NCI-H774 (cell line): Measurements from ENCODE around the gene GDAP1L1.
"Not testable (repeated sequence)": the region's sequence is repeated elsewhere in the genome, so short reads cannot be mapped to it uniquely, and the experiment has no call there.

Experiments used
- DNase-seq: peaks from one replicate; lab custom pipeline; 2025; lab: John Stamatoyannopoulos, UW

Gene GDAP1L1

GRCh38 chr20:44255942-44256341, 8.8 kb downstream of the GDAP1L1 start:
- no peak for DNase-seq

GRCh38 chr20:44256961-44257360, 9.9 kb downstream of the GDAP1L1 start:
- no peak for DNase-seq

GRCh38 chr20:44258226-44258890, 11.2 kb downstream of the GDAP1L1 start:
- no peak for DNase-seq

GRCh38 chr20:44264287-44264686, 17.2 kb downstream of the GDAP1L1 start:
- DNase-seq: no peak

- no peak for DNase-seq
These were observed 21.7 kb downstream of the GDAP1L1 start for GRCh38 chr20:44268802-44269201.

DNA sequence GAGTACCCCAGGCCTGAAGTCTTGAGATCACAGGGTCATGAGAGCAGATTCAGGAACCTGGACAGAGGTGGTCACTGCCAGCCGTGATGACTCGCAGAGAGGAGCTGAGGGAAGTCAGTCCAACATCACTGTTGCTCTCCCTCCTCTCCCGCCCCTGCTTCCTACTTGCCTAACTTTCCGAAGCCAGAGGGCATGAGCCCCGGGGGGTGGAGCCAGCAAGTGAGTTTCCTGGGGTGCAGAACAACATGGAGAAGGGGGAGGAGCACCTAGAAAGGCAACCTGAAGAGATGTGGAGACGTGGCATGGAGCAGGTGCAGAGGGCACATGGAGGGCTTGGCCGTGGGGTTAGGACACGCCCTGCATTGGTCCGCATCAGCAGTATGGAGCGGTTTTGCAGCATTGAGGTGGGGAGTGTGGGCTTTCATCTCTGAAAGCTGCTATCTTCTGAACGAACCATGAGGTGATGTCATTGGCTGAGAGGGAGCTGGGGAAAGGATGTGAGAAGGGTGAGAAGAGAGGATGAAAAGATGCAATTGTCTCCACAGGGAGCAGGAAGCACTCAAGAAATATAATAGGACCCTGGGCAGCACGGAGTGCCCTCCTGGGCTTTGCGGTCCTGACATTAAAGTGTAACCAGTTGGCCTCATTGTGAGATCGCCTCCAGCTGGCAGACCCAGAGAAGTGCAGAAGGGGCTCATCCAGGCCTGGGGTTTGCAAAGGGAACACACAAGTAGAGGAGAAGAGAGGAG, 25.0 kb downstream of the GDAP1L1 start:
- no peak for DNase-seq

- DNase-seq: no peak
These were observed 26.4 kb downstream of the GDAP1L1 start for GRCh38 chr20:44273231-44274215.

GRCh38 chr20:44274303-44275017, 27.4 kb downstream of the GDAP1L1 start:
- no peak for DNase-seq

DNA sequence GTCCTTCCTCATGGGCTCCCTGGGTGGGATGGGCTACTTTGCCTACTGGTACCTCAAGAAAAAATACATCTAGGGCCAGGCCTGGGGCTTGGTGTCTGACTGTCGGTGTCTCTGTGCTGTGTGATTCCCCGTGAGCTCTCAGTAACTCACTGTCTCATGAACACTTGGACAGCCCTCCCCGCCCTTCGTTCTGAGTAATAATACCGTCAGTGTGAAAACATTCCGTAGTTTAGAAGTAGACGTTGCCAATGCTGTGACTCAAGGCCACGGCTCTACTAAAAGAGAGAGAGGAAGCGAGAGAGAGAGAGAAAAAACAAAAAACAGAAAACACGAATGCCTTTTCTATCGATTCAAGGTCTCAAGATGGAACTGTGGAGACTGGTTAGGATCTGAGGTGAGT, 32.1 kb downstream of the GDAP1L1 start:
- DNase-seq: no peak

- DNase-seq: no peak
These were observed 33.3 kb downstream of the GDAP1L1 start for GRCh38 chr20:44280387-44280786.

DNA sequence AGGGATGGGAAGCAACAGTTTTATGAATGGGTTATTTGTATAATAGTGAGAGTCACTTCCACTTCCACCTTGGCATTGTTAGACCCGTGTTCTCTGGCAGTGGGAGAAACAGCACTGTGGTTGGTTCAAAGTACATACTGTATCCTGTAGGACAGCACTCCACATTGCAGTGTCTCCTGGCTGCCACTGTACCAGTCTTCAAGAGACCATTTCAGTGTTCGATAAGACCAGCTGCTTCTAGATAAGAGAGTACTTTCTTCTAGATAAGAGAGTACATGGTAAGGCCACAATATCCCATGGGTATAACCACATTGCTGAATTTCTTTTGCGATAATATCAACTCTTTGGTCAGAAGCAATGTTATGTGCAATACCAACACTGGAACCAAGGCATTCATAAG, 35.1 kb downstream of the GDAP1L1 start:
- no peak for DNase-seq

- no peak for DNase-seq
These were observed 36.9 kb downstream of the GDAP1L1 start for GRCh38 chr20:44284032-44284431.

- no peak for DNase-seq
These were observed 40.4 kb downstream of the GDAP1L1 start for GRCh38 chr20:44287272-44288097.

DNA sequence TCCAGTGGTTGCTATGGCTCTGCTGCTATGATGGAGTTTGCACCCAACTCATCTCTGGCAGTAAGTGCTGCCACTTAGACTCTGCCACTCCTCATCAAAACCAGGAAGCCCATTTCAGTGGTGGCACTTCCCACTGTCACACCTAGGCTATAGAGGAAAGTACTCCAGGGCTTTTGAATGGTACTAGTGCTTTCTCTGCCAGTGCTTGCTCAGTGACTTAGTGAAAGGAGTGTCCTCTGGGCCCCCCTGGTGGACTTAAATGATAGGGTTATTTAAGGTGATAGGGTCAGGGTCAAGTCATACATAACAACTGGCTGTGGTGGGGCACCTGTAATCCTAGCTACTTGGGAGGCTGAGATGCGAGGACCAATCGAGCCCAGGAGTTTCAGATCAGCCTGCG, 41.1 kb downstream of the GDAP1L1 start:
- no peak for DNase-seq

- no peak for DNase-seq
These were observed 44.6 kb downstream of the GDAP1L1 start for GRCh38 chr20:44291754-44292153.

- DNase-seq: peak; percentile 56
These were observed 48.9 kb downstream of the GDAP1L1 start for GRCh38 chr20:44296011-44296410.

GRCh38 chr20:44297721-44298120, 50.6 kb downstream of the GDAP1L1 start:
- no peak for DNase-seq

DNA sequence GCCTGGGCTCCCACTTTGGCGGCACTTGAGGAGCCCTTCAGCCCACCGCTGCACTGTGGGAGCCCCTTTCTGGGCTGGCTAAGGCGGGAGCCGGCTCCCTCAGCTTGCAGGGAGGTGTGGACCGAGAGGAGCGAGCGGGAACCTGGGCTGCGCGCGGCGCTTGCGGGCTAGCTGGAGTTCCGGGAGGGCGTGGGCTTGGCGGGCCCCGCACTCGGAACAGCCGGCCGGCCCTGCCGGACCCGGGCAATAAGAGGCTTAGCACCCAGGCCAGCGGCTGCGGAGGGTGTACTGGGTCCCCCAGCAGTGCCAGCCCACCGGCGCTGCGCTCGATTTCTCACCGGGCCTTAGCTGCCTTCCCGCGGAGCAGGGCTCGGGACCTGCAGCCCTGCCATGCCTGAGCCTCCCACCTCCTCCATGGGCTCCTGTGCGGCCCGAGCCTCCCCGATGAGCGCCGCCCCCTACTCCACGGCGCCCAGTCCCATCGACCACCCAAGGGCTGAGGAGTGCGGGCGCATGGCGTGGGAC, 52.0 kb downstream of the GDAP1L1 start:
- not testable (repeated sequence) for DNase-seq

- DNase-seq: no peak
These were observed 54.2 kb downstream of the GDAP1L1 start for GRCh38 chr20:44301285-44301684.

- peak; percentile 59 for DNase-seq
These were observed 55.0 kb downstream of the GDAP1L1 start for GRCh38 chr20:44302026-44302669.
